GM18511 (cell line): ENCODE results near the gene P2RX5.

Source experiments
- ATAC-seq: cut with Tn5 transposase; IDR thresholded peaks from one replicate; pipeline ENCODE4 v1.9.1; 2021; ENCODE audit warnings: mild to moderate bottlenecking, moderate library complexity; ENCODE audit not compliant: unreplicated experiment

The P2RX5 gene

DNA sequence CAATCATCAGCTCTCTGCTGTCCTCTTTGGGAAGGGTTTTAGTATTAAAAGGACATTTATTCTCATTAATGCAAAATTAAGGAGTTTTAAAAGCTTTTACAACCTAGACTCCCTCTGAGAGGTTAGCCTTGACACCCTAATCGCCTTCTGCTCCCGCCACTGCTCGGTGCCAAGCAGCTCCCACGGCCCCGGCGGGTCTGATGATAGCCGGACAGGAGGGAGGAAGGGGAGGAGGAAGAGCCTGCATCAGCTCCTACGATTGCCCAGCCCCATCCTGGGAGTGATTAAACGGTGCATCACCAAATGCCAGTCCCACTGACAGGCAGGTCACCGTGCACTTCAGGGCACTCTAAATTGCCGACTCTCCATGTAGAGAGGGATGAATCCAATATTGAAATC lies 68.2 kb downstream of the P2RX5 start:
- ATAC-seq, result no peak

DNA sequence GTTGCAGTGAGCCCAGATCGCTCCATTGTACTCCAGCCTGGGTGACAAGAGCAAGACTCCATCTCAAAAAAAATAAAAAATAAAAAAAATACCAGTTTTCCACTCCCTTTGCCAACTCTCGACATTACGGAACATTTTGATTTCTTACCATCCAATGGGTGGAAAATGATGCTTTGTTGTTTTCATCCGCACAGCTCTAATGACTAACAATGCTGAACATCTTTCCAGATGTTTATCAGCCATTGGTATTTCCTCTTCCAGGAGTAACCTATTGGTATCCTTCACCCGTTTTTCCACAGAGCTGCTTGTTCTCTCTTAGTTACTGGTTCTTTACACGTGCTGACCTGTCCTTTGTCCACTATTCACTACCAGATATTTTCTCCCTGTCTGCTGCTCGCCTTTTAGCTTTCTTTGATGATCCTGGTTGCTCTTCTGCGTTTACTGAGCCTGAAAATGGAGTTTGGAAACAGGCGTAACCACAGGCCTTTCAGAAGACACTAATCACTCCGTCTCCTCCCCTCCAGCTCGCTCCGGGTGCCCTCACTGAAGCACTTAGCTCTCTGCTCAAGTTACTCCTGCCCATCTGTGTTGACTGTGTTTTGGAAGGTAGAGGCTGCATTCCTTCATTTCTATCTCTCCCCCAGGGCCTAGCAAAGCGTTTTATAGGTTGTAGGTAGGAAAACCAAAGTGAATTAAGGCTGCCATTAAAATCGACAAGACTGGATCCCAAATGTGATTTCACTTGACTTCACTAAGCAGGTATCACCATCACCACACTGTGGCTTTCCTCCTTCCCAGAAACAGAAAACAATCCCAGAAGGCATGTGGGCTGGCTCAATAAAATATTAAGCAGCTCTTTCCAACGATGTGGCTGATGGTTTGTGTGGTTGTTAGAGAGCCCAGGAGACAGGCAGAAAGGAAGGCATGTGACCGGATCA lies 68.9 kb downstream of the P2RX5 start:
- ATAC-seq, result no peak
